A673 (cell line): ENCODE results near the gene LAMA2. TPM values are rescaled to one million over a fixed set of nuclear protein-coding genes. Genes with fewer than 3 reads are reported as not detected.

Experiments used
- BruUV-seq: library from RNA; stranded (reverse); fragments of 400-500 nt; replicated peaks from 2 replicates; lab custom pipeline; 2021; lab: Mats Ljungman, UMichigan
- CTCF ChIA-PET: fragments of 300-600 bp; sonication (Branson Sonifier 250); formaldehyde crosslinking; loops from one replicate; lab custom pipeline; 2022; ENCODE audit warnings: antibody characterized with exemption; lab: Charles Lee
- POLR2A ChIA-PET: fragments of 300-600 bp; sonication (Branson Sonifier 250); formaldehyde crosslinking; loops from one replicate; lab custom pipeline; 2022; ENCODE audit warnings: antibody characterized with exemption; ENCODE audit not compliant: low non-redundant PET; lab: Charles Lee
- DNase-seq: peaks from one replicate; pipeline ENCODE4 v3.0.0-alpha.2; 2015; ENCODE audit warnings: low spot score
- H3K27ac ChIP-seq: fragments of 200-600 bp; sonication (generic); 2 replicates; pipeline ENCODE4 v1.5.1; 2016; ENCODE audit warnings: mixed run types, low read depth, mild to moderate bottlenecking, mixed read lengths, antibody characterized with exemption, low read length; ENCODE audit not compliant: poor library complexity, severe bottlenecking
- H3K27me3 ChIP-seq: fragments of 200-600 bp; sonication (generic); replicated peaks from 2 replicates; pipeline ENCODE4 v1.6.1; 2017; ENCODE audit warnings: mixed run types, low read depth, mild to moderate bottlenecking, mixed read lengths, antibody characterized with exemption, low read length; ENCODE audit not compliant: insufficient read depth, poor library complexity
- H3K36me3 ChIP-seq: fragments of 200-600 bp; sonication (generic); 2 replicates; pipeline ENCODE4 v1.6.1; 2016; ENCODE audit warnings: mixed run types, mild to moderate bottlenecking, mixed read lengths, antibody characterized with exemption, low read length; ENCODE audit not compliant: insufficient read depth, poor library complexity, severe bottlenecking
- H3K4me1 ChIP-seq: fragments of 200-600 bp; sonication (generic); 2 replicates; pipeline ENCODE4 v1.6.1; 2017; ENCODE audit warnings: mixed run types, mild to moderate bottlenecking, mixed read lengths, antibody characterized with exemption, low read length; ENCODE audit not compliant: insufficient read depth, poor library complexity, severe bottlenecking
- H3K4me3 ChIP-seq: fragments of 200-600 bp; sonication (generic); 2 replicates; pipeline ENCODE4 v1.5.1; 2016; ENCODE audit warnings: low read depth, mixed run types, mild to moderate bottlenecking, mixed read lengths, low read length; ENCODE audit not compliant: poor library complexity, severe bottlenecking
- H3K9me3 ChIP-seq: fragments of 200-600 bp; sonication (generic); 2 replicates; pipeline ENCODE4 v1.6.1; 2016; ENCODE audit warnings: mixed run types, low read depth, mild to moderate bottlenecking, mixed read lengths, antibody characterized with exemption, low read length; ENCODE audit not compliant: poor library complexity, severe bottlenecking
- CTCF ChIP-seq: fragments of 300-800, 200-600 bp; sonication (generic); conservative IDR thresholded peaks from 2 replicates; pipeline ENCODE4 v1.5.1; 2017; ENCODE audit warnings: low read depth, mild to moderate bottlenecking, antibody characterized with exemption, low read length, moderate library complexity, mixed read lengths
- EZH2 ChIP-seq: fragments of 200-600 bp; sonication (generic); IDR thresholded peaks from 2 replicates; pipeline ENCODE4 v1.6.1; 2017; ENCODE audit warnings: borderline replicate concordance, low read depth, mild to moderate bottlenecking, mixed read lengths, antibody characterized with exemption, low read length; ENCODE audit not compliant: poor library complexity, severe bottlenecking
- intact Hi-C: fragments of 100-400 bp; cut with micrococcal nuclease; formaldehyde crosslinking; loops from one replicate; pipeline ENCODE4 v1.10.0; 2022; ENCODE audit not compliant: unreplicated experiment
- total RNA-seq: library from RNA; stranded (reverse); gene quantifications from 2 replicates; pipeline ENCODE4 v1.2.3, GENCODE V29; 2021

Gene LAMA2
- total RNA-seq, 1 experiment from 2014 or later: 2.2 TPM

DNA sequence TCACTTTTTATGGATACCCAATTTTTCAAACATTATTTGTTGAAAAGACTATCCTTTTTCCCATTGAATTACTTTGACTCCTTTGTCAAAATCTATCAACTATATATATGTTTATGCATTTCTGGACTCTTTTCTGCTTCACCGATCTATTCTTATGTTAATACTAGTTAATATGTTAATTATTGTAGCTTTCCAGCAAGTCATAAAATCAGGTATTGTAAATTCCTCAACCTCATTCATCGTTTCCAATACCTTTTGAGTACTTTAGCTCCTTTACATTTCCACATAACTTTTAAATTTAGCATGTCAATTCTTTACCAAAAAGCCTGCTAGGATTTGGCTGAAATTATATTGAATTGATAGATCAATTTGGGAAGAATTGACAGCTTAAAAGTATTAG, 419.7 kb downstream of the LAMA2 start:
- intact Hi-C loops: no loop called here
- Histone ChIP-seq H3K27ac (no peak overlapping the region), H3K9me3 (no peaks in the 10 kb centered on the region), H3K4me3 (no peak overlapping the region), H3K36me3 (no peaks in the 10 kb centered on the region), H3K4me1 (no peaks in the 10 kb centered on the region), H3K27me3 (no peaks in the 10 kb centered on the region)
- no peak for DNase-seq
- ChIA-PET CTCF (no interaction called here), POLR2A (no interaction called here)
- TF ChIP-seq EZH2: no peak
- BruUV-seq: no TSS peak

GRCh38 chr6:129306826-129307225, 423.9 kb downstream of the LAMA2 start:
- Histone ChIP-seq H3K4me3 (no peak overlapping the region), H3K36me3 (no peaks in the 10 kb centered on the region), H3K27me3 (no peaks in the 10 kb centered on the region), H3K9me3 (no peaks in the 10 kb centered on the region), H3K4me1 (no peaks in the 10 kb centered on the region), H3K27ac (no peak overlapping the region)
- DNase-seq: no peak
- ChIA-PET CTCF (no interaction called here), POLR2A (no interaction called here)
- intact Hi-C loops: no loop called here
- no TSS peak for BruUV-seq
- TF ChIP-seq EZH2: no peak
- TF ChIP-seq CTCF: no peak

- TF ChIP-seq CTCF (no peak), EZH2 (no peak)
- POLR2A ChIA-PET: no interaction called here
- intact Hi-C loops: no loop called here
- no TSS peak for BruUV-seq
- CTCF ChIA-PET: no interaction called here
- Histone ChIP-seq H3K27me3 (no peaks in the 10 kb centered on the region), H3K36me3 (no peaks in the 10 kb centered on the region), H3K27ac (no peak overlapping the region), H3K4me3 (no peak overlapping the region), H3K9me3 (no peaks in the 10 kb centered on the region), H3K4me1 (no peaks in the 10 kb centered on the region)
- no peak for DNase-seq
Measured at GRCh38 chr6:129307845-129308244, 424.9 kb downstream of the LAMA2 start.

GRCh38 chr6:129309154-129309553, 426.2 kb downstream of the LAMA2 start:
- no peak for DNase-seq
- POLR2A ChIA-PET: no interaction called here
- intact Hi-C loops: no loop called here
- Histone ChIP-seq H3K4me1 (no peaks in the 10 kb centered on the region), H3K27ac (no peak overlapping the region), H3K4me3 (no peak overlapping the region), H3K27me3 (no peaks in the 10 kb centered on the region), H3K36me3 (no peaks in the 10 kb centered on the region), H3K9me3 (no peaks in the 10 kb centered on the region)
- BruUV-seq: no TSS peak
- CTCF ChIA-PET: no interaction called here
- TF ChIP-seq EZH2 (no peak), CTCF (no peak)
